ENCODE data around the gene ACR.
A peak's percentile ranks its signal among the peaks of the same experiment; 100 is the strongest.
"Not testable (repeated sequence)": the region's sequence is repeated elsewhere in the genome, so short reads cannot be mapped to it uniquely, and the experiment has no call there.

The ACR gene

DNA sequence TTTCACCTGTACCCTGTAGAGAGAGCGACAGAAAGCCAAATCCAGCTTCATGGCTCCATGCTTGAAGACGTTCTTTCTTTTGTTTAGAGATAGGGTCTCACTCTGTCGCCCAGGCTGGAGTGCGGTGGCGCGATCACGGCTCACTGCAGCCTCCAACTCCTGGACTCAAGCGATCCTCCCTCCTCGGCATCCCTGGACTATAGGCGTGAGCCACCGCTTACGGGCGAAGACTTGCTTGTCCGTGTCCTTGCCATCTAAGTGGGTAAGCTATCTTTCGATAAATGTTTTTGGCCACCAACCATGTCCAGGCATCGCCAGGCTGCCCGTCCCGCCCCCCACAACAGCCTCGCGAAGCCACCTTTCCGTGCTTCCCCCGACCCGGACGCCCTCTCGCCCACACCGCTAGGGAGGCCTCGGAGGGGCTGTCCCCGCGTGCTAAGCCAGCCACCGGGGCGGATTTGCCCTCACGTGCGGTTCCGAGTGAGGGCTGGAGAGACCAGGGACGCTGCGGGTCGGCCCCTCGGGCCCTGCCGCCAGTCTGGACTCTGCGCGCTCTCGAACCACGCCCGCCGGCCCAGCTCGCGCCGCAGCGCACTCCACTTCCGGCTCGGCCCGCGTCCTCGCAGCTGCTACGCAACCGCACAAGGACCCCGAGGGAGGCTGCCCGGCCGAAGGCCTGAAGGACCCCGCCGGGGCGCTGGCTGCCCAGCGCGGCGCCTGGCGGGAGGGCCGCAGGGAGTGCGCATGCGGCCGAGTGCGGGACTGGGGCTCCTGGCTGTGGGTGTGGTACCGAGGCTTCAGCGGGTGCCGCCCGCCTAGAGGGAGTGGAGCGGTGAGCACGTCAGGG is 45.3 kb downstream of the ACR start, which contains the start of gene RABL2B:
RABL2B (minus strand) TSS at position 604 of the 847 bp plus-strand sequence. CDS start 1,342 bp downstream, outside the sequence.
- peak; percentile 88 for DNase-seq

- peak; percentile 16 for DNase-seq
Measured at GRCh38 chr22:50783880-50784276, 45.9 kb downstream of the ACR start.

GRCh38 chr22:50785289-50785688 is 47.3 kb downstream of the ACR start:
- DNase-seq: not testable (repeated sequence)

- not testable (repeated sequence) for DNase-seq
Measured at GRCh38 chr22:50786936-50787335, 48.9 kb downstream of the ACR start.

Measured in activated naive CD4-positive, alpha-beta T cell treated with anti-CD3 and anti-CD28 coated beads, Interleukin-2, amount 50 U/mL, for 16 hours (primary cell).